Small intestine (tissue), 7 donors: ENCODE measurements around the gene ERC2. TPM values are rescaled to one million over a fixed set of nuclear protein-coding genes. Genes with fewer than 3 reads are reported as not detected.
"Not testable (repeated sequence)": the region's sequence is repeated elsewhere in the genome, so short reads cannot be mapped to it uniquely, and the experiment has no call there.

Experiments used
- DNase-seq, 2 donors: peaks; one replicate each; pipeline versions ENCODE4 v3.0.0 to v3.0.0-alpha.2; 2013
- FAIRE-seq: peaks from 2 replicates; lab custom pipeline; 2012; peaks lifted over from hg19 to GRCh38; lab: Jason Lieb, UNC
- H3K27ac ChIP-seq, 3 donors: one replicate each; pipeline ENCODE4 v1.5.1; 2013; ENCODE audit warnings: low read length in 2 of 3, mild to moderate bottlenecking in 2 of 3, control low read depth in 1 of 3, inconsistent platforms in 1 of 3, low read depth in 1 of 3, moderate library complexity in 1 of 3
- H3K27me3 ChIP-seq, 3 donors: one replicate each; pipeline ENCODE4 v1.6.1; 2013; ENCODE audit warnings: low read length in 3 of 3, inconsistent platforms in 1 of 3; ENCODE audit not compliant: control insufficient read depth in 3 of 3, insufficient read depth in 3 of 3
- H3K36me3 ChIP-seq, 3 donors: one replicate each; pipeline ENCODE4 v1.6.1; 2013; ENCODE audit warnings: low read length in 3 of 3, inconsistent platforms in 1 of 3, low read depth in 1 of 3, mild to moderate bottlenecking in 1 of 3, moderate library complexity in 1 of 3; ENCODE audit not compliant: control insufficient read depth in 3 of 3, insufficient read depth in 2 of 3
- H3K4me1 ChIP-seq, 3 donors: one replicate each; pipeline ENCODE4 v1.6.1; 2013; ENCODE audit warnings: low read length in 2 of 3, inconsistent platforms in 1 of 3, low read depth in 1 of 3, mild to moderate bottlenecking in 1 of 3, moderate library complexity in 1 of 3; ENCODE audit not compliant: control insufficient read depth in 3 of 3, insufficient read depth in 2 of 3
- H3K4me3 ChIP-seq, 3 donors: one replicate each; pipeline ENCODE4 v1.5.1; 2013; ENCODE audit warnings: low read length in 3 of 3, control low read depth in 1 of 3, inconsistent platforms in 1 of 3, low read depth in 1 of 3, mild to moderate bottlenecking in 1 of 3, moderate library complexity in 1 of 3
- H3K9me3 ChIP-seq, 2 donors: one replicate each; pipeline ENCODE4 v1.6.1; 2013; ENCODE audit warnings: low read depth in 1 of 2, low read length in 1 of 2; ENCODE audit not compliant: control insufficient read depth in 2 of 2, insufficient read depth in 1 of 2
- WGBS, 3 donors: extraction: QIAGEN DNeasy Blood & Tissue Kit; methylation state at CpG; one replicate each; pipeline ENCODE4 v1.1.7; 2013; 5-methylcytosine and 5-hydroxymethylcytosine counted together
- polyA plus RNA-seq, 4 donors: library from polyadenylated mRNA; stranded (reverse) in 3 of 4; unstranded in 1 of 4; fragments of 200-250 nt in 3 of 4; fragments of 120-200 nt in 1 of 4; gene quantifications; one replicate each; pipeline versions ENCODE4 v1.2.1 to v1.2.3, GENCODE V29; 2013
- donor health status: healthy with polysubstance abuse.
- donor health status: control.
- donor health status: control.
- donor health status: Bipolar disorder and iron deficiency.
- donor health status: healthy.

The ERC2 gene
- polyA plus RNA-seq, 4 donors, result 0.73 to 2.0 TPM; not detected in 2

- no peaks in the 10 kb centered on the region for H3K4me1 ChIP-seq
- no peak for FAIRE-seq
- no peak for DNase-seq
- no peaks in the 10 kb centered on the region for H3K36me3 ChIP-seq
- no peaks in the 10 kb centered on the region for H3K9me3 ChIP-seq
- H3K4me3 ChIP-seq, result no peak overlapping the region
- no peaks in the 10 kb centered on the region for H3K27me3 ChIP-seq
- 85 to 87% (median 86%) methylated on average over 4 of the region's 4 CpGs for WGBS, 3 donors
- no peak overlapping the region for H3K27ac ChIP-seq
Measured at GRCh38 chr3:56268616-56269383, 199.5 kb downstream of the ERC2 start.

- H3K4me3 ChIP-seq, FAIRE-seq: not testable (repeated sequence)
Measured at GRCh38 chr3:56261852-56262251, 206.4 kb downstream of the ERC2 start.

GRCh38 chr3:56260262-56260661 lies 208.0 kb downstream of the ERC2 start:
- H3K27me3 ChIP-seq, result no peaks in the 10 kb centered on the region
- H3K9me3 ChIP-seq, result no peaks in the 10 kb centered on the region
- FAIRE-seq (no peak), DNase-seq (no peak)
- H3K36me3 ChIP-seq, result no peaks in the 10 kb centered on the region
- WGBS, 3 donors, result 91 to 95% (median 92%) methylated on average over 5 of the region's 5 CpGs
- no peak overlapping the region for H3K27ac ChIP-seq
- no peak overlapping the region for H3K4me3 ChIP-seq
- H3K4me1 ChIP-seq, result no peaks in the 10 kb centered on the region

More at GRCh38 chr3:56261852-56262251, 206.4 kb downstream of the ERC2 start:
- H3K27ac ChIP-seq, H3K27me3 ChIP-seq, H3K36me3 ChIP-seq, H3K9me3 ChIP-seq, H3K4me1 ChIP-seq, DNase-seq: not testable (repeated sequence)
- WGBS, 3 donors, result 43 to 50% (median 47%) methylated on average over 2 of the region's 2 CpGs

- Histone ChIP-seq H3K9me3 (no peaks in the 10 kb centered on the region), H3K4me3 (no peak overlapping the region), H3K36me3 (no peaks in the 10 kb centered on the region), H3K27me3 (no peaks in the 10 kb centered on the region), H3K27ac (no peak overlapping the region), H3K4me1 (no peaks in the 10 kb centered on the region)
- no peak for FAIRE-seq
- WGBS, 3 donors, result 83 to 88% (median 86%) methylated on average over 2 of the region's 2 CpGs
- no peak for DNase-seq
Measured at GRCh38 chr3:56257826-56258225, 210.4 kb downstream of the ERC2 start.

GRCh38 chr3:56254835-56255234 lies 213.4 kb downstream of the ERC2 start:
- H3K27ac ChIP-seq, result no peak overlapping the region
- H3K4me1 ChIP-seq, result no peaks in the 10 kb centered on the region
- FAIRE-seq, result no peak
- H3K4me3 ChIP-seq, result no peak overlapping the region
- no peak for DNase-seq
- no peaks in the 10 kb centered on the region for H3K27me3 ChIP-seq
- no peaks in the 10 kb centered on the region for H3K9me3 ChIP-seq
- H3K36me3 ChIP-seq, result no peaks in the 10 kb centered on the region
- 55 to 80% (median 58%) methylated on average over 3 of the region's 3 CpGs for WGBS, 3 donors

GRCh38 chr3:56253941-56254665 lies 214.2 kb downstream of the ERC2 start:
- Histone ChIP-seq H3K27me3 (no peaks in the 10 kb centered on the region), H3K36me3 (no peaks in the 10 kb centered on the region), H3K27ac (no peak overlapping the region), H3K4me3 (no peak overlapping the region), H3K9me3 (no peaks in the 10 kb centered on the region), H3K4me1 (no peaks in the 10 kb centered on the region)
- no peak for DNase-seq
- FAIRE-seq, result no peak
- 45 to 54% (median 54%) methylated on average over 7 of the region's 7 CpGs for WGBS, 3 donors

GRCh38 chr3:56251343-56251945 lies 216.8 kb downstream of the ERC2 start:
- Histone ChIP-seq H3K9me3 (no peaks in the 10 kb centered on the region), H3K36me3 (no peaks in the 10 kb centered on the region), H3K27me3 (no peaks in the 10 kb centered on the region), H3K27ac (no peak overlapping the region), H3K4me3 (no peak overlapping the region), H3K4me1 (no peaks in the 10 kb centered on the region)
- no peak for FAIRE-seq
- DNase-seq, result peak; percentile 43 to 57
- 90 to 92% (median 91%) methylated on average over 3 of the region's 3 CpGs for WGBS, 3 donors

GRCh38 chr3:56248021-56248420 lies 220.2 kb downstream of the ERC2 start:
- Histone ChIP-seq H3K9me3 (no peaks in the 10 kb centered on the region), H3K4me1 (no peaks in the 10 kb centered on the region), H3K27me3 (no peaks in the 10 kb centered on the region), H3K4me3 (no peak overlapping the region), H3K27ac (no peak overlapping the region), H3K36me3 (no peaks in the 10 kb centered on the region)
- WGBS, 3 donors, result 73 to 87% (median 77%) methylated on average over 4 of the region's 4 CpGs
- no peak for DNase-seq
- no peak for FAIRE-seq
